AG09309 (cell line): ENCODE results near the gene SCGB3A2.

ENCODE experiments used
- DNase-seq: peaks from one replicate; pipeline ENCODE4 v3.0.0-alpha.2; 2010; ENCODE audit warnings: low read depth
- H3K4me3 ChIP-seq: 2 replicates; pipeline ENCODE4 v1.5.1; 2011; ENCODE audit warnings: mild to moderate bottlenecking, low read depth, low read length, moderate library complexity; ENCODE audit not compliant: control insufficient read depth
- CTCF ChIP-seq: IDR thresholded peaks from 2 replicates; pipeline ENCODE4 v1.5.1; 2011; ENCODE audit warnings: mild to moderate bottlenecking, low read depth, low read length, inconsistent platforms; ENCODE audit not compliant: insufficient read depth, control insufficient read depth; ENCODE audit errors: missing control alignments

The SCGB3A2 gene

GRCh38 chr5:147887026-147887627, 8.6 kb downstream of the SCGB3A2 start:
- no peak for DNase-seq
- peak; percentile 64 for TF ChIP-seq CTCF
- no peak overlapping the region for H3K4me3 ChIP-seq

- H3K4me3 ChIP-seq: no peak overlapping the region
- no peak for TF ChIP-seq CTCF
- DNase-seq: no peak
Measured at GRCh38 chr5:147887930-147888329, 9.4 kb downstream of the SCGB3A2 start.

GRCh38 chr5:147892696-147893296, 14.3 kb downstream of the SCGB3A2 start:
- DNase-seq: no peak
- TF ChIP-seq CTCF: no peak
- no peak overlapping the region for H3K4me3 ChIP-seq

GRCh38 chr5:147893820-147894219, 15.3 kb downstream of the SCGB3A2 start:
- no peak overlapping the region for H3K4me3 ChIP-seq
- TF ChIP-seq CTCF: no peak
- no peak for DNase-seq

GRCh38 chr5:147895864-147896263, 17.4 kb downstream of the SCGB3A2 start:
- H3K4me3 ChIP-seq: no peak overlapping the region
- no peak for DNase-seq
- no peak for TF ChIP-seq CTCF

- H3K4me3 ChIP-seq: no peak overlapping the region
- DNase-seq: no peak
- no peak for TF ChIP-seq CTCF
Measured at GRCh38 chr5:147898875-147899401, 20.4 kb downstream of the SCGB3A2 start.
